ENCODE measurements around the gene HOXC4. TPM values are rescaled to one million over a fixed set of nuclear protein-coding genes. Genes with fewer than 3 reads are reported as not detected.
"Not testable (repeated sequence)": the region's sequence is repeated elsewhere in the genome, so short reads cannot be mapped to it uniquely, and the experiment has no call there.

Gene HOXC4
- polyA plus RNA-seq, 3 donors, result 44.4 to 62.9 (median 46.7) TPM

DNA sequence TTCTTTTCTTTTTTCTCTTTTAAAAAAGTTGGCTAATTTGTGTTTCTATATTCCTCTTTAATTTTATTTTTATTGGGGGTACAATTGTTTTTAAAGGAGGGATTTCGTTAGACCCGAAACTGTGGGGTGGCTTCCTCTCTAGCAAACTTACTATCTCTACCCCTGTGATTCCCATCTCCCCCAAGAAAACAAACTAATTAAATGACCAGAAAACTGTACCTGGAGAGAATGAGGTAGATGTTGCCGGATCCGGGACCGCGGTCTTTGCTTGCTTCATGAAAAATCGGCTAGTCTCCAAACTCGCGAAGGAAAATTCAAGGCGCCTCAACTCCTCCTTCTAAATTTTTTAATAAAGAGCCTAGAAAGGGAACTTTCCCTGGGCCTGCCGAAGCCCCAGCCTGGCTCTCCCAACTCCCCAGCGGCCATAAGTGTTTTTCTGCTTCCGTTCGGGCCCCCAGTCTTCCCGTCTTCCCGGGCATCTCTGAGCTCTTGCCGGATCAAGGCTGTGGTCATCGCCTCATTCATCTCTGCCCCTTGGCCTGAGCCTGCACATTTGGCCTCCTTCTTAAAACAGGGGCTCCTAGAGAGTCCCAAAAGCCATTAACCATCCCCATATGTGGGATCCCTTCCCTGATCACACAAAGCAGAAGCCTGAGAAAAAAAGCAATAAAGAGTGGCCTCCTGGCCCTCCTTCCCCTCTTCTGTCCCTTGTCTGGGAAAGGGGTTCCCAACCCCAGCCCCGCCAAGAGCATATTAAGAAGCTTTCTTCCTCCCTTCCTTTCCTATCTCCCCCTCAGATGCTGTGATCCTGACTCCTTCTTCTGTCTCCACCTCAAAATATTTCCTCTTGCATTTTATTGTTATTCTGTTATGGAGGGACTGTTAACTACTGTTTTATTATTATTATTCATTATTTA is 26.6 kb downstream of the HOXC4 start:
- DNase-seq, result not testable (repeated sequence)

DNA sequence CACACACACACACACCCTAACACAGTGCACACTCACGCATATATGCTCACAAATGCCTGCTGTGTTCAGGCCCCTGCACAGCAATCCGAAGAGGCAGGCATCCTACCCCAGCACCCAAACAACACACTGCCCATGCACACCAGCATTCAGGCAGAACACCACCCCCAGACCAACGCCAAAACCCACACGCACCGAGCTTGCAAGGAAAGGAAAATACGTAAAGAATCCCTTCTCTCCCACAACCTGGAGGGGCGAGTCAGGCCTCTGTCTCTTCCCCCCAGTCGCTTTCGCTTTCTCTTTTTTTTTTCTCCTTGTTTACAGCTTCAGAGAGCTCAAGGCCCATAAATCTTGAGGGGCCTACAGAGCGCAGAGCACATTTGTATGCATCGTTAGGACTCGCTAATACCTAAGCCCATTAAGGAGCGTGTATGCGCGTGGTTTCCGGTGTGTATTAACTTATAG is 27.4 kb downstream of the HOXC4 start:
- peak; percentile 79 for DNase-seq

DNA sequence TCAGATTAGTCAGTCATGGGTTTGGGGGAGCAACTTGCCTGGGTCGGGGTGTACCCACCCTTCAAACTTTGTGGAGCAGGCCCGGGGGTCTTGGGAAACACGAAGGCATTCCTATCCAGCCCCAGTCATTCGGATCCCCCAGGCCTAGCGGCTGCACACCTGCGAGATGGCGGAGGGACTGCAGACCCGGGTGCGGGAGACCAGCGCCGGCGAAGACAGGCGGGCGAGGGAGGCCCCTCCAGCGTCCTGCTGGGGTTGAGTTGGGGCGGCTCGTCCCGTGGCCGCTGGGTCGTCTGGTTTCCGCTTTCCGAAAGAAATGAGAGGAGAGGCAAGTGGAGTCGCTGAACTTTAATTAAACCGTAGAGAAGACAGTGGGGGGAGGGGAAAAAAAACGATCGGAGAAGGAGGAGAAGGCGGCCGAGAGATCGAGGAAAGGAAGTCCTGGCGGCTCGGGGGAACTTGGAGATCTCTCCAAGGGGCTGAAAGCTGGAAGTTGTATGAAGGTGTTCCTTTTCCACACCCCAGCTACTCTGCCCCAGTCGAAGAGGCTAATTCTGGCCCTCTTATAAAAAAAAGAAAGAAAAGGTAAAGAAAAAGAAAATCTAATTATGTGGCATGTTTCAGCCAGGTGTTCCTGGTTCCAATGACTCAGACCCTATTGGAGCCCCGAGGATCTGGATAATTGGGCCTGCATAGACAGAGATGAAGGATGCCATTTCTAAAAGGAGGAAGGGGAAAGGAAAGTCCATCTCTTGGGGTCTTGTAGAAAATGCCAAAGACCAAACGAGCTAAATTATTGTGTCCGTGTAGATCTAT is 28.2 kb downstream of the HOXC4 start:
- peak; percentile 73 for DNase-seq

DNA sequence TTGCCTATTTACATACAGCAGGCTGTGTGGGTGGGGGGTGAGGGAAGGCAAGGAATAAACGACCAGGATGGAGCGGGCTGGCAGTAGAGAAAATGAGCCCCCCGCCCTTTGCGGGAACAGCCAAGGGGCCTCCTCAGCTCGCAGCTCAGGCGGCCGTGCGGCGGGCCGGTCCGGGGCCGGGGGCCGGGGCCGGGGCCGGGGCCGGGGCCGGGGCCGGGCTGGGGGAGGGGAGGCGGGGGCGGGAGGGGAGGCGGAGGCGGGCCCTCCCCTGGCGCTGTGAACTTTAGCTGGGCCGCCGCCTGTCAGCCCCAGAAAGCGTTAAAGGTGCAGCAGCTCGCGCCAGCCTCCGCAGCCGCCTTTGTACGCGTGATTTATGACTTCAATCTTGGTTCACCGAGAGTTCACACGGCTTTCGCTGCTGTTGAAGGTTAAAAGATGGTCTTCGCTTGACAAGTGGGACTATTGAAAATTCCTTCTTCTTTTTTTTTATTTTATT is 28.8 kb downstream of the HOXC4 start:
- peak; percentile 88 for DNase-seq

DNA sequence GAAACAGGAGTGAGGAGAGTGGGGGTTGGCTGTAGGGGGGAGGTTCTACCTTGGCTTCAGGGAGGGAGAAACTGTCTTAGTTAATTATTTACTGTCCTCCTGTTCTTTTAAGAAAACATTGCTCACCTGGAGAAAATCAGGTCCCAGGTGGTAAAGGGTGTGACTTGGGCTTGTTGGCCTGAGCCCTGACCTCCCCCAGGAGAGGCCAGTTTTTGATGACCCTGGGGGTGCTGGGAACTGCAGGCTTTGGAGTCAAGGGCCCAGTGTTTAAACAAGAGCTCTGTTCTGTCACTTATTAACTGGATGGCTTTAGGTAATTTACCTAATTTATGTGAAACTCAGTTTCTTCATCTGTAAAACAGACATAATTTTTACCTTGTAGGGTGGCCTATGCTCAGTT is 34.4 kb downstream of the HOXC4 start:
- DNase-seq, result not testable (repeated sequence)

DNA sequence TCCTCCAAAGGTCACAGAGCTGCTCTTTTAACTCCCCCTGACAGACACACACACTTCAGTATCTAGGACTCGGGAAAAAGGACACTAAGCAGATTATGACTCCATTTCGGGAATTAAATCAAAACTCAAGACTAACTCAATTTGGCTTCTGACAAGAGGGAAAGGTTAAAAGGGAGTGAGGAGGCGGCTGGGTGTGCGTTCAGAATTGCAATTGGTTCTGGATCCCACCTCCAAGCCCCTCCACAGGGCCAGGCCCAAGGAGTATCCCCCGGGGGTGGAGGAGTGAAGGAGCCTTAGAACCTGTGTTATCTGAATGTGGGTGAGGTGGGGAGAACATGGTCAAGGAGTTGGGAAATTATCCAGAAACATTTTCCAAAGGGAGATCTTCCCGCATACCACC is 35.8 kb downstream of the HOXC4 start:
- DNase-seq, result not testable (repeated sequence)

DNA sequence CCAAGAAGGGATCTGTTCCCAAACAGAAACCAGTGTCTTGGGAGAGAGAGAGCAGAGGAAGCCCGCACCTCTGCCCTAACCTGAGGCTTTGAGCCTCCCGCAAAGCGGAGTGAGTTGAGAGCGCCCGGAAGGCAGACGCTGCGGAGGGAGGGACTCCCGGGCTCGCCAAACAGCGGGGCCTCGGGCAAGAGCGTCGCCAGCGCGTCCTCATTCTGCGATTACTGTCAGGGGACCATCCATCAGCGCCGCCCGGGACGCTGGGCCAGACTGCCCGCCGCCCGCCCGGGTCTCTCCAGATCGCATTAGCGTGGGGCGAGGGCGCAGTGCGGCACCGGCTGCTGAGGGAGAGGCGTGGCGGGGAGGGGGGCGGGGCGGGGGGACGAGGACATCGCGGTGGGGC is 36.7 kb downstream of the HOXC4 start:
- not testable (repeated sequence) for DNase-seq

DNA sequence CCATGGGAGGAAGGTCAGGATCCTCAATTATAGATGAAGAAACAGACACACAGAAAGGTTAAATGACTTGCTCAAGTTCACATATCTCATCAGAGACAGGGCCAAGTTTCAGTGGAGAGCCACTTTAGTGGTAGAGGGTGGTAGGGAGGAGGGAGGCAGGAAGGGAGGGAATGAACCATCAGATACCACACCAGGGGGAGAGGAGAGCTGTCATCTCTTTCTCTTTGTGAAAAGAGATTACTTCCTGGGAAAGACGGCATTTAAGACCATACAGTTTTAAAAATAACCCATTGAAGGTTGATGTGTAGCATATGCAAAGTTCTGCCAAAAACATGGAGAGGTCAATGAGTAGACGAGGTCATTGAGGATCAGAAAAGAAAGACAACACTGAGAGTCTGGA is 39.3 kb downstream of the HOXC4 start:
- not testable (repeated sequence) for DNase-seq

DNA sequence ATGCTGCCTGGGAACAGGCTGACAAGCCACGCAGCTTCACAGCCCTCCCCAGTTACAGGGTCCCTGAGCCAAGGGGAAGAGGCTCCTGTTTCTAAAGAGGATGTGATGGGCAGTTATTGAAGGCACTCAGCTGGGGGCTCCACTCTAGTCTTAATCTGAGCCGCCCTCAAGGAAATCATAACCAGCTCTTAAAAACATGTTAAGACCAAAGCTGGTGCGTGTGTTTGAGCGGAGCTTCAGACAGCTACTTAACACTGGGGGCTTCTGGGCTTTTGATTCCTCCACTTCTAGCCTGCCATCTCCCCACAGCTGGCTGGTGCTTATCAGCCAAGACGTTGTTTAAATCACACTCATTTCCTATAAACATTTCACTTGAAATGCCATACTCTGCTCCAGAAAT is 42.3 kb downstream of the HOXC4 start:
- DNase-seq, result not testable (repeated sequence)

DNA sequence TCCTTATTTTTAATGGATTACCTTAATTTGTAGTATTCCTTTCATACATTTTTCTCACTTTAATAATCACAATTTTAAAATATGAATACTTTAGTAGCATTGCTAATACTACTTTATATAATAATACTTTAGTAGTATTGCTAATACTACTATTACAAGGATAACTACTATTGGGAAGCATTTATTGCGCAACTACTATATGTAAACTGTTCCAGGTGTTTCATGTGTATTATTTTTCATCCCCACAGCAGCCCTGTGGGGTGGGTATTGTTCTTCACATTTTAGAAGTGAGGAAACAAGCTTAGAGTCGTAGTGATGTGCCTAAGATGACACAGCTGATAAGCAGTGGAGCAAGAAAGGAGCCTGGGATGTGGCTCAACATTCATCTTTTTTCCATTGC is 45.0 kb downstream of the HOXC4 start:
- DNase-seq, result not testable (repeated sequence)

DNA sequence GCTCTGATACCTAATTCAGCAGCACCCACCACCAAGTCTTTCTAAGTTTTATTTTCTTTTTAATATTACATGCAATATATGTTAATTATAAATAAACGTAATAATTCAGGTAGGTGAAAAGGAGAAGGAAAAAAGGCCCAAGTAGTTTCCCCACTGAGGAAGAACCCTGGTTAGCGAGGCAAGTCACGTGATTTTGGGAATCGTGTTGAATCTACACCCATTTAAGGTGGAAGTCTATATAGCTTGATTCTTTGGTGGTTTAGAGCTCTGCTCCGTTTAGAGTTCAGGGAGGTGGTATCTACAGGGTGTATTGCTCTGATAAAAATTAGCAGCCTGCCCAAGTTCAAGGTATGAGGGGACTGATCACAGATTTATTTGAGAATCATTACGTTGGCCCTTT is 47.0 kb downstream of the HOXC4 start:
- not testable (repeated sequence) for DNase-seq

DNA sequence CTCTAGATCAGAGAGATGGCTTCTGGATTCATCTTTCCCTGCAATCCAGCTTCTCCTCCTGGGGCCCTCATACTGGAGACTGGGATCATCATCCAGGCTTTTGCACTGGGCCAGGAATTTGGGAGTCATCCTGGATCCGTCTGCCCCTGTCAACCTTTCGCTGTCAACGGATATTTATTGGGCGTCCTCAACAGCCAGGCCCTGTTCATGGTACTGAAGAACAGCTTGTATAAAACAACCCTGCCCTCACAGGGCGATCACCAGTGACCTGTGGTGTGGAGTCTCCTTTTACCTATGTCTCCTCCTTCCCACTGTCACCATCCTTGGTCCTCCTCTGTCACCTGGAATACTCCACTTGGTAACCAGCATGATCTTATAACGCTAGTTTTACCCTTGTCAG is 48.6 kb downstream of the HOXC4 start:
- DNase-seq, result not testable (repeated sequence)

DNA sequence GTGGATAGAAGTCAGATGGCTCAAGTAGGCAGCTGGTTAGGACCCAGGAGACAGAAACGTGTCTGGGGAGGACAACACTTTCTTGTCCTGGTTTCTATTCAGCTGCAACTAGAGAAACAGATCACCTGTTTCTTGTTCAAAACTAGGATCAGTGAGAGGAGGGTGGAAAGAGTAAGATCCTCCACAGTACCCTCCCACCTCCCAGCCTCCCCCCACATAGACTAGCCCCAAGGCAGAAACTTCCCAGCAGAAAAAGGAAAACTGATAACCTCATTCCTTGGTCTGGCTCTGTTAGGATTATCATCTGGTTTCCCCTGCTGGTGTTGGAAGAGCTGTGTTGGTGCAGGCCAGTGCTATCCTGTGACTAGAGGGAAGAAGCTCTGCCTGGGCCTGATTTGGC is 50.2 kb downstream of the HOXC4 start:
- DNase-seq, result not testable (repeated sequence)

Other genes with a start within 250 kb of the HOXC4 start
- not detected for gene HOXC13, start 115.0 kb upstream of the HOXC4 start, polyA plus RNA-seq (ENCODE audit: insufficient read length in 3 of 3)
- not detected for gene HOXC12, start 98.9 kb upstream of the HOXC4 start, polyA plus RNA-seq (ENCODE audit: insufficient read length in 3 of 3)
- 1 to 10 TPM; 2.1 to 2.3 (median 2.1) TPM for gene HOXC11, start 80.7 kb upstream of the HOXC4 start, polyA plus RNA-seq (ENCODE audit: insufficient read length in 3 of 3)
- gene HOTAIR, start 78.9 kb upstream of the HOXC4 start, polyA plus RNA-seq (ENCODE audit: insufficient read length in 3 of 3), result 1 to 10 TPM; 1.5 to 3.6 (median 1.6) TPM
- gene HOXC10, start 68.7 kb upstream of the HOXC4 start, polyA plus RNA-seq (ENCODE audit: insufficient read length in 3 of 3), result 10 to 100 TPM; 53.8 to 61.0 (median 58.4) TPM
- gene HOXC9, start 53.7 kb upstream of the HOXC4 start, polyA plus RNA-seq (ENCODE audit: insufficient read length in 3 of 3), result 10 to 100 TPM; 22.4 to 29.8 (median 25.7) TPM
- 10 to 100 TPM in 1 of 3 donors, 1 to 10 TPM in 2; 7.8 to 12.6 (median 8.2) TPM for gene HOXC8, start 44.9 kb upstream of the HOXC4 start, polyA plus RNA-seq (ENCODE audit: insufficient read length in 3 of 3)
- 10 to 100 TPM; 28.7 to 40.5 (median 30.0) TPM for gene HOXC6, start 25.4 kb upstream of the HOXC4 start, polyA plus RNA-seq (ENCODE audit: insufficient read length in 3 of 3)
- gene HOXC5, start 20.8 kb upstream of the HOXC4 start, polyA plus RNA-seq (ENCODE audit: insufficient read length in 3 of 3), result 1 to 10 TPM; 1.8 to 3.6 (median 3.0) TPM
- 10 to 100 TPM; 30.3 to 43.3 (median 38.6) TPM for gene SMUG1, start 135.2 kb downstream of the HOXC4 start, polyA plus RNA-seq (ENCODE audit: insufficient read length in 3 of 3)
- gene CBX5, start 226.3 kb downstream of the HOXC4 start, polyA plus RNA-seq (ENCODE audit: insufficient read length in 3 of 3), result 100 to 1,000 TPM; 103 to 146 (median 132) TPM
- 1,000 to 10,000 TPM; 3,268 to 3,632 (median 3,494) TPM for gene HNRNPA1, start 226.9 kb downstream of the HOXC4 start, polyA plus RNA-seq (ENCODE audit: insufficient read length in 3 of 3)
- gene NFE2, start 247.2 kb downstream of the HOXC4 start, polyA plus RNA-seq (ENCODE audit: insufficient read length in 3 of 3), result 1 to 10 TPM; 2.2 to 2.4 (median 2.3) TPM

Measured in renal pelvis (tissue), 4 donors.